GM21528 (cell line): ENCODE data around the gene NRIP3.

Source experiments
- ATAC-seq: cut with Tn5 transposase; IDR thresholded peaks from one replicate; pipeline ENCODE4 v1.9.1; 2021; ENCODE audit warnings: mild to moderate bottlenecking, moderate library complexity; ENCODE audit not compliant: unreplicated experiment, low FRiP score

NRIP3 gene

GRCh38 chr11:8934742-8935488 lies 68.9 kb downstream of the NRIP3 start:
- no peak for ATAC-seq

- no peak for ATAC-seq
Measured at GRCh38 chr11:8933931-8934330, 69.9 kb downstream of the NRIP3 start.

- ATAC-seq = no peak
Measured at GRCh38 chr11:8932564-8933180, 71.1 kb downstream of the NRIP3 start, which contains the start of gene C11orf16. TSS of gene C11orf16 (minus strand) at chr11:8932947. CDS start at chr11:8932308, 639 bp downstream.
